GM21529 (cell line): ENCODE data around the gene SPON2.
A peak's percentile ranks its signal among the peaks of the same experiment; 100 is the strongest.

Source experiments
- ATAC-seq: cut with Tn5 transposase; IDR thresholded peaks from one replicate; pipeline ENCODE4 v1.9.1; 2021; ENCODE audit not compliant: unreplicated experiment

Gene SPON2

GRCh38 chr4:1172228-1172851, at the start of gene SPON2:
TSS of gene SPON2 (minus strand) at chr4:1172583.
- ATAC-seq = no peak

DNA sequence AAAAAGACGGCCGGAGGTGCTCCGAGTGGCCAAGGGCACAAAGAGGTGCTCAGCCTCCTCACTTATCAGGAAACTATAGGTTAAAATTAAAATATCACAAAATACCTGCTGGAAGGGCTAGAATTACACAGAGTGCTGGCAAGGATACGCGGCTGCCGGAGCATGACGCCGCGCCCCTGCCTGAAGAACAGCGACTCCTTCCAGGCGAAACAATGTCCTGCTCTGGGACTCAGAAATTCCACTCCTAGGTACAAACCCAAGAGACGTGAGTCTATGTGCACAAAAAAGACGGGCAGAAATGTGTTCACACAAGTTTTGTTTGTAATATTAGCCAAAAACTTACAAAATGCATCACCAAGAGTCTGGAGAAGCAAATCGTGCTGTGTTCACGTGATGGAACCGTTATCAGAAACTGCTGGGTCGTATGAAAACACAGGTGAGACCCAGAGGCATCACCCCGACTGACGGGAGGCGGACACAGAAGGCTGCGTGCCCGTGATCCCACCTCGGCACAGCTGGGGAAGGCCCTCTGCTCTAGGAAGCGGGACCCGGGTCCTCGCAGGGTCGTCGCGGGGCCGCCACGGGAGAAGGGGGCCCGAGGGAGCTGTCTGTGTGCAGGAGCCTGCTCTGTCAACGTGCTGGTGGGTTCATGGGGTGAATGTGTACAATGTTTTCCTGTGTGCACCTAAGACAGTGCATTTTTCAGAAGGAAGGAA, 48.9 kb upstream of the SPON2 start:
- ATAC-seq = no peak

GRCh38 chr4:1220566-1220965, 48.2 kb upstream of the SPON2 start:
- ATAC-seq = no peak

DNA sequence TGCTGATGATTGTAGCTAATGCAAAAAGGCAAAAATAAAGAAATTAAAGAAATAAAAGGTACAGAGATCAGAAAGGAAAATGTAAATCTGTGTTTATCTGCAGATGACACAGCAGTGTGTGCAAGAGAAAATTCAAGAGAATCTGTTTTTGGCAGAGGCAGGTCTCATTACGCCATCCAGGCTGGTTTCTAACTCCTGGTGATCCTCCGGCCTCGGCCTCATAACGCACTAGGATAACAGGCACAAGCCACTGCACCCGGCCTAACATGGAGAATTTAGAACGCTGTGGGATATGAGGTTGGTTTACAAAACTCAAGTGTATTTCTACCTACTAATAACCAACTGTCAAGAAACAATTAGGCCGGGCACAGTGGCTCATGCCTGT, 47.2 kb upstream of the SPON2 start:
- ATAC-seq = no peak

- peak; percentile 56 for ATAC-seq
Measured at GRCh38 chr4:1218634-1219565, 46.5 kb upstream of the SPON2 start.

- no peak for ATAC-seq
Measured at GRCh38 chr4:1217366-1217765, 45.0 kb upstream of the SPON2 start.

DNA sequence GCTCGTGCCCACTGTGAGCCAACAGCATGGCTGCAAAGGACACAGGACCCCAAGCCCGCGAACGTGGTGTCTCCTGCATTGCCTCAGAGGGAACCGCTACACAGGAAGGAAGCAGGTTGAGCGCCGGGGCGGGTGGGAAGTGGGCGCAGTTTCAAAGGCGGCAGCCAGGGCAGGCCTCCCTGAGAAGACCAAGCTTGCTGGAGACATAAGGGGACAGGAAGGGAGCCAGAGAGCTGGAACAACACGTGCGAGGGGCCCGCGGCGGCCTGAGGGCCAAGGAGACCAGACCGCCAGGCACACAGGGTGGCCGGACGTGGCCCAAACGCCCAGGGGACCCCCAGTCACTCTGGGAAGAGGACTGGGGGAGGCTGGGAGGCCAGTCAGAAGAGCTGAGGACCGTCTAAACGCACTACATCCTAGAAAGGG, 44.5 kb upstream of the SPON2 start:
- ATAC-seq = no peak

DNA sequence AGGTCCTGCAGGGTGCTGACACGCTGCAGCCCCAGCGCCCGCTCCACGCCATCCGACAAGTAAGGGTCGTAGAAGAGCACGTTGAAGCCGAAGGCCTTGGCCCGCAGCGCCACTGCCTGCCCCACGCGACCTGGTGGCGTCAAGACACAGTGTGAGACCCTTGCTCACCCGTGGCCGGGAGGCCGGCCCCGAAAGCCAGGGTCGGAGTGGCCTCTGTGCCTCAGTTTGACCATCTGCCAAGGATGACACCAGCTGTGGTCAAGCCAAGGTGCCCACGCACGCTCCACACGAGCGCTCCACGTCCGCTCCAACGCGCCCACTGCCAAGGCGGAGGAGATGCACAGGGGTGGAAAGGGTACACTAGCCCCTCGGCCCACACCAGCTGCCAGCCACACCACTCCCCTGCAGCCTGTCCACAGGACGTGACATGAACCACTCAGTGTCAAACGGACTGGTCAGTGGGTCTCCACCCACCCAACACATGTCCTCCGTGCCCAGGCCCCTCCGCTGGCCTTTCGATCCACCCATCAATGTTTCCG, 43.8 kb upstream of the SPON2 start:
- no peak for ATAC-seq

DNA sequence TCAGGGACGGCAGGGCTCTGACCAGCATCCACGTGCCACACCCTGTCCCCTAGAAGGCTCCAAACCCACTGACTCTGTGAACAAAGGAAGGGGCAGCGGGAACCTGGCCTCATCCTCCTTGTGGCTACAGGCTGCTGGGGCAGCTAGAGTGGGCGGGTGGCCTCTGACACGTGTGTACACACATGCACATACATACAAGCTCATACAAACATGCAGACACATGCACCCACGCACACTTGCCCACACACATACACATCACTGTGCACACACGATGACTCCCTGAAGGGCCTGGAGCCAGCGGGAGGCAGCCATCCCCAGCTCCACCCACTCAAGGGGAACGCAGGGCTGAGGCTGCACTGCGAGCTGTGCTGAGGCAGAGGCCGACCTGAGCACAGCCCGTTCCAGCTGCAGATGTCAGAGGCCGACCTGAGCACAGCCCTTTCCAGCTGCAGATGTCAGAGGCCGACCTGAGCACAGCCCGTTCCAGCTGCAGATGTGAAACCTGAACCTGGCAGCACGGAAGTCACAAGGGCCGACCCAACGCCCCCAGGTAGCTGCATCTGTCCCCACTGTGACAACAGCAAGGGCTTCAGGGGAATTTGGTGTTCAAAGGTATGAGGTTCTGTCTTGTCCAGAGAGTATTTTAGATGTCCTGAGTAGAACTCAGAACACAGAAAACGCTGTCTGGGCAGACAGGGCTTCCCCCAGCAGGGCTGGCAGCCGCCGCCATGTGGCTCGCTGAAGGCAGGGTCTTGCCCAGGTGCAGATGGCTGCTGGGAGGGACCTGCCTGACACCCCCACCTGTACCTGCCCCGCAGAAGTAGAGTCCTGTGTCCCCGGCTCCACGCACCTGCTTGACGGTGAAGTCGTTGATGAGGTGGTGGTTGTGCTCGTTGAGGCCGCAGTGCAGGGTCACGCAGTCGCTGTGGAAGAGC, 43.0 kb upstream of the SPON2 start:
- ATAC-seq = peak; percentile 60

DNA sequence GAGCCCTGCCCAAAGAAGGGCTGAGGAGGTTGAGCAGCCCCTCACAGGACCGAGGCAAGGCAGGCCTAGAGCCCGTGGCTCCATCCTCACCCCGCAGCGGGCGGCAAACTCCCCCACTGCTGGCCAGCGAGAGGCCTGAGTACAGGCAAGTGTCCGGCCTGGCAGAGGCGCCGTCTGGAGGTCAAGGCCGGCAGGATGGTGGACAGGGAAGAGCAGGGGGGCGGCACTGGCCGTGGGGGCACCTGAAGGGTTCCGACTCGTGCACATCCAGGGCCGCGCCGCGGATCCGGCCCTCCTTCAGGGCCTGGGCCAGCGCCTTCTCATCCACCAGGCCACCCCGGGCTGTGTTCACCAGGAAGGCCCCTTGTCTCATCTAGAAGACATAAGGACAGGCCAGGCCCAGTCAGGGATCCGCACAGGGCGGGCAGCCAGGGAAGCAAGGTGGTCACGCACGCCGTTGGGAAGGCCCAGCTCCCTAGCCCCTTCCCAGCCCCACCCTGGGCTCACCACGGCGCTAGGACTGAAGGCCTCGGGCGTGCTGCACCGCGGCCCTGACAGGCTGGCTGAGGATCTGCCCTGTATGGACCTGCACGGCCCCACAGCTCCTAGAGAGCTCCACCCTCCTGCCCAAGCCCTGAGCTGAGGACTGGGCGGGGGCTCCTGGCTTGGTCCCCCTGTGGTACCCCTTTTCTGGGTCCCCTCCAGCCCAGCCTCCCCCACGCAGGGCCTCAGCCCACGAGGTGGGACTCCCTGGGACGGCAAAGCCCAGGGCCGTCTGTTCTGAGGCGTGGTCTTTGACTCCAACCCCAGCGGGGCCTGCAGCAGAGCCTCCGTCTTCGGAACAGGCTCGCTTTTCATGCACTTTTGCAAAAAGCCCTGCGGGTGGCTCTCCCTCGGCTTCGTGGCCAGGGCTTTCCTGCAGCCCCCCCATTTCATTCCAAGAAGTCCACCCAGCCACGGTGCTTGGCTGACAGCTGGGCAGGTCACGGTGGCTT, 42.0 kb upstream of the SPON2 start:
- ATAC-seq = no peak

DNA sequence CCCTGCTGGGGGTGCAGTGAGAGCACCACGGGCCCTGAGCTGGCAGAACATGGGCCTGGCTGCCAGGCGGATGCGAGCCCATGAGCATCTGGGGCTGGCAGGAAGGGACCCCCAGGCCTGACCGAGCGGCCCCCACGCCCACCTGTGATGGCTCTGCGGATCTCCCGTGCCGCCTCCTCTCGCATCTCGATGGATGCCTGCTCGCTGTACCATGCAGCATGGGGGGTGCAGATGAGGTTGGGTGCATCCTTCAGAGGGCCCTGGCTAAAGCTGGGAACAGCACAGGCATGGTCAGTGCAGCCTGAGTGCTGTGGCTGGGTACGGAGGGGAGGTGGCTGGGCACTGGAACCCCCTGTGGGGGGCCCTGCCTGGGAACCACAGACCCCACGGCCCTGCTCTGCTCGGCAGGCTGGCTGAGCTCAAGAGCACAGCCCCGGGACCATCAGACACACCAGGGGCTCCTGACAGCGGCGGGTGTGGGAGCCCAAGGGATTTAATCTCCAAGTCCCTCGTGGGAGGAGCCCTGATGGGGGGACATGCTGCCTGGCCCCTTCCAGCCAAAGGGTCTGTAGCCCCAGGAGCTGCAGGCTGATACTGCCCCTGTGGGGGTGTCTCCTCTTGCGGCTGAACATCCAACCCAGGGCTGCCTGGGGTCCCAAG, 41.1 kb upstream of the SPON2 start:
- ATAC-seq = no peak

GRCh38 chr4:1212546-1213335, 40.4 kb upstream of the SPON2 start:
- ATAC-seq = no peak

- ATAC-seq = no peak
Measured at GRCh38 chr4:1211891-1212545, 39.6 kb upstream of the SPON2 start.

DNA sequence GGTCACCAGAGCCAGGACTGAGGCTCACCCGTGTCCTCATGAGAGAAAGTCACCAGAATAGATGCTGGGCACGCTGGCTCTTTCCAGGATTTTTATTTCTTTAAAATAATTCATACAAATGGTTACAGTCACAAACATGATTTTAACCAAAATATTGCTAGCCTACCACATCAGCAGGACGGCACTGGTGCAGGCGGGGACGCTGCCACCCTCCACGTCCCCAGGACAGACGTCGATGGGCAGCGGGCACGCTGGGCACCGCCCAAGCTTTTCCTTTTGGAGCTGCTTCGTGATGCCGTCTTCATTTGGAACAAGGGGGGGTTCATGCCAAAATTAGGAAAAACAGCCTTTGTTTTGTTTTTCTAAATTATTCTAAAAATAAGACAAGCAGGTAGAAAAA, 39.0 kb upstream of the SPON2 start:
- ATAC-seq = no peak

DNA sequence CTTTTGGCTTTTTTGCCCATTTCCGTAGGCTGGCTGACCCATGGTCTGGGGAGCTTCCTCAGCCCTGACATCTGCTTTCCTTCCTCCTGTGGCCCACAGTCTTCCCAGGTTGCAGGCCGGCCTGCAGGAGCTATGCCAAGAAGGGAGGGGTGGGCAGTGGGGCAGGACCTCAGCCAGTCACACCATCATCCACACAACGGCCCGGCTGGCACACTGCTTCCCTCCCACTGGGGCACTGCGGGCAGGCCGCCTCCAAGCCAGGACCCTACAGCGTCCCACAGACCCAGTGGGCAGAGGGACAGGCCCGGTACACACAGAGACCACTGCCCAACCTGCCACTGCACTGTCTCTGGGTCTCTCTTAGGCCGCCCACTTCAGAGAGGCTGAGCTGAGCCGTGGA, 38.6 kb upstream of the SPON2 start:
- no peak for ATAC-seq

DNA sequence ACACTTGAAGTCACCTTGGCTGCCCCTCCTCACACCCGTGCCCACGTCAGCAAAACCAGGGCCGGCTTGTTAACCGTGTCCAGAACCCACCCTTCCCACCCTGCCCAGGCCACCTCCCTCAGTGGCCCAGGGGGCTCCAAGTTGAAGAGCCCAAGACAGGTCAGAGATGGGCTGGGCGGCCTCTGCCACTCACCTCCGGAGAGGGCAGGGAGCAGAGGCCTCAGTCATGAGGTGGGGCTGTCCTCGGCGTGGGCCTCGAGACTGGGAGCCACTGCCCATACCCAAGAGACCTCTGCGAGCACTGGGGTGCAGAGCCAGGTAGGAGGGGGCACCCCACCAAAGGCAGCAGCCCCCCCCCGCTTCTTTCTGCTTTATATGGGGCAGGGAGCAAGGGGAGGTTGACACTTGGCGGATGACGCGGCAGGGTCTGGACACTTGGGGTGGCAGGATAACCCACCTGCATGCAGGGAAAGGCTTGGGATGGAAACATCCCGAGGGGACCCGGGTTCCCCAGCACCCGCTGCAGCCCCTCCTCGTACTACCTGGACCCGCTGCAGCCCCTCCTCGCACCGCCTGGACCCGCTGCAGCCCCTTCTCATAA, 38.0 kb upstream of the SPON2 start:
- ATAC-seq = no peak

DNA sequence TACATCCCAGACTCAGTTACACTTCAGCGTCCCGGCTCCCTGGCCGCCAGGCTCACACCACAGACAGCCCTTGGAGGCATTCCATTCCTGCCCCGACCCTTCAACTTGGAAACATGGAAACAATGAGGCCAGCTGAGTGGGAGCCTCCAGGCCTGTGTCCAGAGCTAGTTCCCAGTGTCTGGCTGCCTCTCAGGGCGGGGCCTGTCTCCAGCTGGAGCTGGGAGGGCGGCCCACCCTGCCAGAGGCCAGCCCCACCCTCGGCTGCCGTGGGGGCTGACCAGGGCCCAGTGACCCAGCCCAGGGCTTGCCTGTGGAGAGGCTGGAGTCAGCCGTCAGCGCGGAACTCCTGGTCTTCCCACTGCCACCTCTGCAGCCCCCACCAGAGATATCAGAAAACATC, 37.4 kb upstream of the SPON2 start:
- ATAC-seq = no peak
